ENCODE measurements around the gene MSI2. TPM values are rescaled to one million over a fixed set of nuclear protein-coding genes. Genes with fewer than 3 reads are reported as not detected.
A peak's percentile ranks its signal among the peaks of the same experiment; 100 is the strongest.

Gene MSI2
- total RNA-seq, 2 donors from 2014 or later, result 88.3 to 114 TPM

DNA sequence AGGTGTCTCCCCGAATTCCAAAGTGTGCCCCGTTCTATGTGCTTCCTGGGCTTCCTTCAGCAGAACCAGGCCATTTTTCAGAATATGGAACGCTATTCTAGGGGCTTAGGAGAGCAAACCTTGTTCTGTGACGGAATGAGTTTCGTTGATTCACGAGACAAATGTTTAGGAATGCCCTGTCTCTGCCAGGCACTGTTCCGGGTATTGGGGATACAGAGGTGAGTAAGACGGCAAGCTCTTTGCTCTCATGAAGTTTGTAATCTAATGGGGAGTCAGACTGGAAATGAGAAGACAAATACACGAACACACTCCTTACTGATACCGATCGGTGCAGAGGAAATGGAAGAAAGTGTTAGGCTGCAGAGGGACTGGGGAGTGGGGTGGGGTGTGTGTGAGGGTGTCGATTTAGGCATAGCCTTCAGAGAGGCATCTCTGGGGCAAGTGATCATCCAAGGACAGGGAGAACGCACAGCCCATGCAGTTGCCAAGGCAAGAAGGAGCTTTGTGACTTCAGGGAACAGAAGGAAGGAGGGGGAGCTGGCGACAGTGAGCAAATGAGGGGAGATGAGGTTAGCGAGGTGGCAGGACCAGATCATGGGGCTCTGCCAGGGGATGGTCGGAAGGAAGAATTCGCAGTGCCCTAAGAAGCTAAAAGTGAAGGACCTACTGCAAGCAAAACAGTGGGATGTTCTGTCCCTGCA is 189.6 kb downstream of the MSI2 start:
- TF ChIP-seq CTCF (conservative IDR thresholded peaks at IDR 0.05), result no peak
- Histone ChIP-seq H3K9me3 (ENCODE audit: control insufficient read depth, low read length) (no peaks in the 10 kb centered on the region), H3K36me3 (ENCODE audit: control insufficient read depth, insufficient read depth, low read length) (no peaks in the 10 kb centered on the region), H3K4me3 (ENCODE audit: low read length) (no peak overlapping the region), H3K9ac (ENCODE audit: extremely low read depth, low read length, poor library complexity, severe bottlenecking) (no peak overlapping the region), H3K27ac (ENCODE audit: low read depth, low read length) (peak overlapping the region; percentile 14), H3K4me1 (ENCODE audit: control insufficient read depth, insufficient read depth, low read length) (peaks cover 10% of the 10 kb centered on the region), H3K27me3 (ENCODE audit: control insufficient read depth, insufficient read depth, low read length, poor library complexity, severe bottlenecking) (no peaks in the 10 kb centered on the region)
- WGBS, 2 experiments (ENCODE audit: insufficient coverage in 1 of 2, insufficient read length in 1 of 2), result 92 to 93% methylated on average over 10 to 17 of the region's 17 CpGs
- Mint-ChIP-seq H3K27ac (peak overlapping the region; percentile 2), H3K27me3 (ENCODE audit: insufficient read depth) (no peaks in the 10 kb centered on the region), H3K9me3 (no peaks in the 10 kb centered on the region), H3K4me3 (no peak overlapping the region), H3K36me3 (ENCODE audit: low read depth) (peaks cover 5% of the 10 kb centered on the region), H3K4me1 (peaks cover 33% of the 10 kb centered on the region)
- no peak for DNase-seq

GRCh38 chr17:57447357-57447989 is 191.2 kb downstream of the MSI2 start:
- no peaks in the 10 kb centered on the region for H3K9me3 Mint-ChIP-seq
- Histone ChIP-seq H3K4me3 (ENCODE audit: low read length) (no peak overlapping the region), H3K36me3 (ENCODE audit: control insufficient read depth, insufficient read depth, low read length) (no peaks in the 10 kb centered on the region), H3K27ac (ENCODE audit: low read depth, low read length) (no peak overlapping the region), H3K4me1 (ENCODE audit: control insufficient read depth, insufficient read depth, low read length) (peaks cover 10% of the 10 kb centered on the region), H3K27me3 (ENCODE audit: control insufficient read depth, insufficient read depth, low read length, poor library complexity, severe bottlenecking) (no peaks in the 10 kb centered on the region), H3K9ac (ENCODE audit: extremely low read depth, low read length, poor library complexity, severe bottlenecking) (no peak overlapping the region), H3K9me3 (ENCODE audit: control insufficient read depth, low read length) (no peaks in the 10 kb centered on the region)
- no peak overlapping the region for H3K27ac Mint-ChIP-seq
- no peaks in the 10 kb centered on the region for H3K27me3 Mint-ChIP-seq (ENCODE audit: insufficient read depth)
- peaks cover 10% of the 10 kb centered on the region for H3K36me3 Mint-ChIP-seq (ENCODE audit: low read depth)
- 91 to 95% methylated on average over 5 to 10 of the region's 10 CpGs for WGBS, 2 experiments (ENCODE audit: insufficient coverage in 1 of 2, insufficient read length in 1 of 2)
- no peak for DNase-seq
- TF ChIP-seq CTCF (conservative IDR thresholded peaks at IDR 0.05), result no peak
- no peak overlapping the region for H3K4me3 Mint-ChIP-seq
- peaks cover 25% of the 10 kb centered on the region for H3K4me1 Mint-ChIP-seq

DNA sequence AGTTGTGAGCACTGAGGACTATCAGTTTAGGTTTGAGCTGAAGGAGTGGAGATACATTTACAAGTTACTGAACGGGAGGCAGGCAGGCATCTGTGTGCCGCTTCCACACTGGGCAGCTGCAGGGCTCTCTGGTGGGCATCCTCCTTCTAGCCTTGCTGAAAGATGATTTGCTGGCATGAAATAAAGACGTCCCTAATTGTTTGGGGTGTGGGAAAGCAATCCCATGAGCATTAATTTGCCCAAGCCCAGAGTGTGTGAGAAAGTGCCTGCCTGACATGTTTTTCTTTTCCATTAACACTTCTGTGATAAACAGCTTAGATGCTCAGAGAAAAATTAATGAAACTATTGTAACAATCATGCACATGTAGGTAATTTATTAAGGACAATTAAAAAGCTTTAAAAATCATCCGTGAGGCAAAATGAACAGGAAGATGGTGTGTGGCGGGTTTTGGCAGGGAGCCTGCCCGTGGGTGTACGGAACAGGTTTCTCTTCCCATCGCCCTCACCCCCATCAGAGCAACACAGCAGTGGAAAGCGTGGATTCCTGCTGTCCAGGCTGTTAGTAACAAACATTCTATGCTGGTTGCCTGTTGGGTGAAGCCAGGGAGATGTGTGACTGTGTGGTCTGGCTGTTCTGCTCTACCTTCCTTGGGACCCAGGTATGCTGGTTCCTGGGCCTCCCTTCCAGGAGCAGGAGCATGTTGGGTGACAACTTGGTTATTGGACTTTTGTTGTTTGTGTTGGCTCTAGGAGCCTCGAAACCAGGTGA is 191.9 kb downstream of the MSI2 start:
- Mint-ChIP-seq H3K27ac (no peak overlapping the region), H3K36me3 (ENCODE audit: low read depth) (peaks cover 11% of the 10 kb centered on the region), H3K27me3 (ENCODE audit: insufficient read depth) (no peaks in the 10 kb centered on the region), H3K4me3 (no peak overlapping the region), H3K9me3 (no peaks in the 10 kb centered on the region), H3K4me1 (peaks cover 25% of the 10 kb centered on the region)
- no peak overlapping the region for H3K27ac ChIP-seq (ENCODE audit: low read depth, low read length)
- no peaks in the 10 kb centered on the region for H3K27me3 ChIP-seq (ENCODE audit: control insufficient read depth, insufficient read depth, low read length, poor library complexity, severe bottlenecking)
- H3K36me3 ChIP-seq (ENCODE audit: control insufficient read depth, insufficient read depth, low read length), result no peaks in the 10 kb centered on the region
- no peaks in the 10 kb centered on the region for H3K9me3 ChIP-seq (ENCODE audit: control insufficient read depth, low read length)
- H3K4me3 ChIP-seq (ENCODE audit: low read length), result no peak overlapping the region
- WGBS, 2 experiments (ENCODE audit: insufficient coverage in 1 of 2, insufficient read length in 1 of 2), result 94 to 100% methylated on average over 6 to 10 of the region's 10 CpGs
- no peak for DNase-seq
- no peak overlapping the region for H3K9ac ChIP-seq (ENCODE audit: extremely low read depth, low read length, poor library complexity, severe bottlenecking)
- no peak for TF ChIP-seq CTCF (conservative IDR thresholded peaks at IDR 0.05)
- H3K4me1 ChIP-seq (ENCODE audit: control insufficient read depth, insufficient read depth, low read length), result peaks cover 10% of the 10 kb centered on the region

Measured in endodermal cell (in vitro differentiated cells).